Kidney epithelial cell (primary cell): ENCODE results near the gene MYL3. TPM values are rescaled to one million over a fixed set of nuclear protein-coding genes. Genes with fewer than 3 reads are reported as not detected.
"Not testable (repeated sequence)": the region's sequence is repeated elsewhere in the genome, so short reads cannot be mapped to it uniquely, and the experiment has no call there.

Experiments
- DNase-seq: peaks from one replicate; pipeline ENCODE4 v3.0.0-alpha.2; 2010; ENCODE audit warnings: low read depth
- H3K27me3 ChIP-seq: 2 replicates; pipeline ENCODE4 v1.6.0; 2011; ENCODE audit warnings: low read length; ENCODE audit not compliant: control insufficient read depth, insufficient read depth
- H3K36me3 ChIP-seq: 2 replicates; pipeline ENCODE4 v1.5.1; 2011; ENCODE audit warnings: low read length; ENCODE audit not compliant: control insufficient read depth, insufficient read depth
- H3K4me3 ChIP-seq: 2 replicates; pipeline ENCODE4 v1.5.1; 2011; ENCODE audit warnings: low read depth, mild to moderate bottlenecking, control low read depth, low read length
- CTCF ChIP-seq: IDR thresholded peaks from 2 replicates; pipeline ENCODE4 v1.5.1; 2011; ENCODE audit warnings: mild to moderate bottlenecking, moderate library complexity, low read length, control low read depth, inconsistent platforms; ENCODE audit not compliant: insufficient read depth, poor library complexity, severe bottlenecking
- total RNA-seq: library from RNA; depleted of rRNA; stranded (reverse); fragments of >200 nt; gene quantifications from 2 replicates; pipeline ENCODE4 v1.2.3, GENCODE V29; 2015

Gene MYL3
- 0.54 and 2.7 TPM in 2 replicates for total RNA-seq

GRCh38 chr3:46863261-46863782 is at the start of gene MYL3:
Gene MYL3, minus strand, starts transcription at chr3:46863444. Its CDS starts 54 bp downstream, at chr3:46863390.
- no peak for TF ChIP-seq CTCF
- Histone ChIP-seq H3K36me3 (no peaks in the 10 kb centered on the region), H3K4me3 (no peak within 1 kb of the TSS), H3K27me3 (peaks cover 8% of the 10 kb centered on the region)
- DNase-seq, result no peak

DNA sequence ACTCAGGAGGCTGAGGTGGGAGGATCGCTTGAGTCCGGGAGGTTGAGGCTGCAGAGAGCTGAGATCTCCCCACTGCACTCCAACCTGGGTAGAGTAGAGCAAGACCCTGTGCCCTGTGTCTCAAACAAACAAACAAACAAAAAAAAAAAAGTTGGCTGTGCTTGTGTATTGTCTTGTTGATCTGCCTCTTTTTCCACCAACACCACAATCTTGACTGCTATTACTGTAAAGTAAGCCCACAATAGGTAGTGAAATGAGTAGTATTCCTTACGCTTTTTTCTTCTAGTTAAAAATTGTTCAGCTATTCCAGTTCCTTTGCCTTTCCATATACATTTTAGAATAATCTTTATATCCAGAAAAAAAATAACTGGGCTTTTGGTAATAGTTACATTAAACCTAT is 49.7 kb upstream of the MYL3 start:
- TF ChIP-seq CTCF, result no peak
- Histone ChIP-seq H3K36me3 (peaks cover 1% of the 10 kb centered on the region), H3K27me3 (no peaks in the 10 kb centered on the region), H3K4me3 (no peak overlapping the region)
- DNase-seq, result no peak

DNA sequence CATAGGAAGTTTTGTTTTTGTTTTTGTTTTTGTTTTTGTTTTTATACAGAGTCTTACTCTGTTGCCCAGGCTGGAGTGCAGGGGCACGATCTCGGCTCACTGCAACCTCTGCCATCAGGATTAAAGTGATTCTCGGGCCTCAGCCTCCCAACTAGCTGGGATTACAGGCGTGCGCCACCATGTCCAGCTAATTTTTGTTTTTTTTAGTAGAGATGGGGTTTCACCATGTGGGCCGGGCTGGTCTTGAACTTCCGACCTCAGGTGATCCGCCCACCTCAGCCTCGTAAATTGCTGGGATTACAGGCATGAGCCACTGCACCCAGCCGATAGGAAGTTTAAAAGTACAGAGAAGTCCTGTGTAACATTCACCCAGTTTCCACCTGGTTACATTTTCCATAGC is 47.7 kb upstream of the MYL3 start:
- DNase-seq, H3K36me3 ChIP-seq, H3K4me3 ChIP-seq, H3K27me3 ChIP-seq: not testable (repeated sequence)

DNA sequence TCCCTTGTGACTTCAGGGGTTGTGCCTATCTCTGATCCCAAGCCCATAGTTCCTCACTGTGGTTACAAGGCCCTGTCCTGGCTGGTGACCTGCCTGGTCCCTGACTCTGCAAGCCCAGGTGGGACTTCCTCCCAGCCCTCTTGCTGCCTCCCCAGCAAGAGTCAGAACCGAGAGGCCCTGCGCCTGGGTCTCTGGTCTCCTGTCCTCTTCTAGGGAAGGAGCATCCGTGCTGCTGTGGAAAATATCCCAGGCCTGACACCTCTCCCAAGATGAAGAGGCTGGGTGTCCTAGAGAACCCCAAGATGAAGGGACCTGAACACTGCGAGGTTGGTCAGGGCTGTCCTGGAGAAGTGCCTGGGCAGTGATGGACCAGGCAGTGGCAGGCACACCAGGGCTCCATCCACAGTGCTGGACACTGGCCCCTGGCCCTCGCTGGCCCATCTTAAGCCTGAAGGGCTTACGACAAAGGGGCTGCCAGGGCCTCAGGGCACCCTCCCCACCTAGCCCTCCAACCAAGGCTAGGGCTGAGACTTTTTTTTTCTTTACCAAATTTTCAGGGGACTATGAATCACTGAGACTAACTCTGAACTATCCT is 47.0 kb upstream of the MYL3 start:
- no peak for TF ChIP-seq CTCF

GRCh38 chr3:46909535-46910161 is 46.4 kb upstream of the MYL3 start:
- no peak overlapping the region for H3K4me3 ChIP-seq
- H3K27me3 ChIP-seq, result no peaks in the 10 kb centered on the region
- peak; percentile 96 for TF ChIP-seq CTCF
- DNase-seq, result no peak
- no peaks in the 10 kb centered on the region for H3K36me3 ChIP-seq

More for the DNA sequence above, 47.0 kb upstream of the MYL3 start:
- H3K36me3 ChIP-seq, result no peaks in the 10 kb centered on the region
- no peaks in the 10 kb centered on the region for H3K27me3 ChIP-seq
- H3K4me3 ChIP-seq, result no peak overlapping the region
- DNase-seq, result no peak

DNA sequence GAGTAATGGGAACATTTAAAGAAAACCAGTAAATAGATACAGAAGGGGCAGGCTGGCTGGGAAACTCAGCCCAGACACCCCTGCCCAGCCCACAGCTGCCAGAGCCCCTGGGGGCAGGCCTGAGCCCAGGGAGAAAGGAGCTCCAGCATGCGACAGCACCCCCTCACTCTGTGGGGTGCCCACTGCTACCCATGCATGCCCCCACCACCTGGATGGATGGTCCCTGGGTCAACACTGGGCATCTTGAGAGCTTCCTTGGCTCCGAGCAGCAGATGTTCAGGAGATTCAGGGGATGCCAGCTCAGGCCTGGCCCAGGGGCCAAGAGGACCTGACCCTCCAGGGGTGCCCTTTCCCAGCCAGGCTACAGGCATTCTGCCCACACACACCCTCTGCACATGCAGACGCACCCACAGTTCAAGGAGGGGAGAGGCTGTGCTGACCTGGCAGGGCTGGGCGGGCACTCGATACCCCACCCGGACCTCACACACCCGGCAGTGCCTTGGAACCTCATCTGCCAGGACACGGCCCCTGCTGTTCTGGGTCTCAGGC is 45.8 kb upstream of the MYL3 start:
- DNase-seq, result no peak
- Histone ChIP-seq H3K36me3 (no peaks in the 10 kb centered on the region), H3K27me3 (no peaks in the 10 kb centered on the region), H3K4me3 (no peak overlapping the region)
- no peak for TF ChIP-seq CTCF
